Transverse colon (tissue), 4 donors: Measurements from ENCODE around the gene PRTG. TPM values are rescaled to one million over a fixed set of nuclear protein-coding genes. Genes with fewer than 3 reads are reported as not detected.

Experiments
- DNase-seq: peaks from one replicate; pipeline ENCODE4 v3.0.0-alpha.2; 2019
- H3K27ac ChIP-seq, 4 donors: fragments of 200-600 bp; sonication (generic); 2 replicates each; pipeline ENCODE4 v1.5.1; 2016 to 2018; ENCODE audit warnings: inconsistent platforms in 4 of 4
- H3K27me3 ChIP-seq: fragments of 200-600 bp; sonication (generic); 2 replicates; pipeline ENCODE4 v1.5.1; 2017; ENCODE audit warnings: inconsistent platforms
- H3K36me3 ChIP-seq, 4 donors: fragments of 200-600 bp; sonication (generic); 2 replicates each; pipeline ENCODE4 v1.5.1; 2017 to 2019; ENCODE audit warnings: inconsistent platforms in 4 of 4
- H3K4me1 ChIP-seq, 4 donors: fragments of 200-600 bp; sonication (generic); 2 replicates each; pipeline ENCODE4 v1.5.1; 2017 to 2020; ENCODE audit warnings: inconsistent platforms in 4 of 4
- H3K4me3 ChIP-seq, 4 donors: fragments of 200-600 bp; sonication (generic); 1 replicate in 1 of 4; 2 replicates in 3 of 4; pipeline versions ENCODE4 v1.5.1 to v1.6.1; 2017 to 2019; ENCODE audit warnings: inconsistent platforms in 4 of 4
- H3K9me3 ChIP-seq, 2 donors: fragments of 200-600 bp; sonication (generic); 2 replicates each; pipeline ENCODE4 v1.5.1; 2017 to 2019; ENCODE audit warnings: inconsistent platforms in 2 of 2
- CTCF ChIP-seq, 5 experiments: fragments of 200-600 bp in 3 of 5; fragments of 450-650 bp in 2 of 5; sonication (generic) in 3 of 5; IDR thresholded peaks; 1 replicate in 2 of 5; 2 replicates in 3 of 5; pipeline ENCODE4 v1.5.1; 2016 to 2017; ENCODE audit warnings: antibody characterized with exemption in 5 of 5, inconsistent platforms in 3 of 5, mild to moderate bottlenecking in 2 of 5, moderate library complexity in 1 of 5
- EP300 ChIP-seq: sonication (generic); formaldehyde crosslinking; IDR thresholded peaks from one replicate; pipeline ENCODE4 v1.6.1; 2017; ENCODE audit warnings: antibody characterized with exemption, low read depth
- POLR2A ChIP-seq: fragments of 450-650 bp; IDR thresholded peaks from one replicate; pipeline ENCODE4 v1.6.1; 2016; ENCODE audit warnings: antibody characterized with exemption, mild to moderate bottlenecking, moderate library complexity
- POLR2AphosphoS5 ChIP-seq, 3 donors: sonication (generic); formaldehyde crosslinking; IDR thresholded peaks; one replicate each; pipeline ENCODE4 v1.6.1; 2016; ENCODE audit warnings: antibody characterized with exemption in 3 of 3
- WGBS, 2 donors: methylation state at CpG; one replicate each; pipeline ENCODE4 v1.1.5; 2018; ENCODE audit warnings: low coverage in 1 of 2; 5-methylcytosine and 5-hydroxymethylcytosine counted together
- in situ Hi-C, 4 donors: fragments of 200-750 bp; cut with MboI; loops; one replicate each; pipeline versions ENCODE4 v1.15.0 to v1.15.1; 2017; ENCODE audit warnings: low sequenced_read_pairs in 3 of 4, low pct_ligation_motif_present in 1 of 4, low pct_unique_long_range_greater_than_20kb in 1 of 4
- intact Hi-C: fragments of 100-400 bp; cut with DNase I; formaldehyde crosslinking; loops from one replicate; pipeline ENCODE4 v1.15.1; 2023; ENCODE audit warnings: low total_unique reads
- total RNA-seq, 4 donors: library from RNA; depleted of rRNA; stranded (reverse); fragments of >200 nt; gene quantifications; one replicate each; pipeline ENCODE4 v1.1.0, GENCODE V29; 2016

Gene PRTG
- total RNA-seq, 4 donors from 2014 or later = 0.20 to 0.75 (median 0.66) TPM

GRCh38 chr15:55576943-55577342 lies 166.0 kb downstream of the PRTG start:
- no peaks in the 10 kb centered on the region for H3K9me3 ChIP-seq
- no peaks in the 10 kb centered on the region for H3K27me3 ChIP-seq
- H3K4me1 ChIP-seq = no peaks in the 10 kb centered on the region
- WGBS, 2 donors = 71 to 74% methylated on average over 6 of the region's 6 CpGs
- H3K36me3 ChIP-seq = no peaks in the 10 kb centered on the region
- H3K27ac ChIP-seq = no peak overlapping the region
- DNase-seq = no peak
- no peak overlapping the region for H3K4me3 ChIP-seq
- intact Hi-C loops (no loop called here), in situ Hi-C loops (no loop called here)
- TF ChIP-seq CTCF (IDR thresholded peaks at IDR 0.05) (no peak), EP300 (no peak), POLR2AphosphoS5 (IDR thresholded peaks at IDR 0.05) (no peak), POLR2A (no peak)

- no peak for TF ChIP-seq POLR2AphosphoS5 (IDR thresholded peaks at IDR 0.05)
- TF ChIP-seq POLR2A = no peak
- TF ChIP-seq EP300 = no peak
- no peak for TF ChIP-seq CTCF (IDR thresholded peaks at IDR 0.05)
- Histone ChIP-seq H3K4me3 (no peak overlapping the region), H3K27me3 (no peaks in the 10 kb centered on the region), H3K9me3 (no peaks in the 10 kb centered on the region), H3K4me1 (no peaks in the 10 kb centered on the region), H3K27ac (no peak overlapping the region), H3K36me3 (no peaks in the 10 kb centered on the region)
- in situ Hi-C loops (no loop called here), intact Hi-C loops (no loop called here)
- 66 to 72% methylated on average over 2 of the region's 2 CpGs for WGBS, 2 donors
- DNase-seq = no peak
Observed at GRCh38 chr15:55574096-55574495, 168.9 kb downstream of the PRTG start.

GRCh38 chr15:55573224-55573623 lies 169.7 kb downstream of the PRTG start:
- H3K36me3 ChIP-seq = no peaks in the 10 kb centered on the region
- H3K27me3 ChIP-seq = no peaks in the 10 kb centered on the region
- no peak overlapping the region for H3K27ac ChIP-seq
- intact Hi-C loops = no loop called here
- TF ChIP-seq CTCF (IDR thresholded peaks at IDR 0.05) = no peak
- no peaks in the 10 kb centered on the region for H3K9me3 ChIP-seq
- in situ Hi-C loops = no loop called here
- H3K4me3 ChIP-seq = no peak overlapping the region
- H3K4me1 ChIP-seq = no peaks in the 10 kb centered on the region
- DNase-seq = no peak

- 86% methylated on average over 2 of the region's 2 CpGs; no CpG with 5 or more reads in 1 of the 2 donors for WGBS, 2 donors
- in situ Hi-C loops = no loop called here
- Histone ChIP-seq H3K4me1 (no peaks in the 10 kb centered on the region), H3K36me3 (no peaks in the 10 kb centered on the region), H3K4me3 (no peak overlapping the region), H3K9me3 (no peaks in the 10 kb centered on the region), H3K27me3 (no peaks in the 10 kb centered on the region), H3K27ac (no peak overlapping the region)
- DNase-seq = no peak
- intact Hi-C loops = no loop called here
- no peak for TF ChIP-seq POLR2AphosphoS5 (IDR thresholded peaks at IDR 0.05)
- no peak for TF ChIP-seq CTCF (IDR thresholded peaks at IDR 0.05)
- no peak for TF ChIP-seq POLR2A
- TF ChIP-seq EP300 = no peak
Observed at GRCh38 chr15:55564347-55565145, 178.4 kb downstream of the PRTG start.
